HG02981 (cell line): Measurements from ENCODE around the gene NPIPA7.
"Not testable (repeated sequence)": the region's sequence is repeated elsewhere in the genome, so short reads cannot be mapped to it uniquely, and the experiment has no call there.

Experiments
- ATAC-seq: cut with Tn5 transposase; IDR thresholded peaks from one replicate; pipeline ENCODE4 v1.9.1; 2021; ENCODE audit warnings: mild to moderate bottlenecking, moderate library complexity; ENCODE audit not compliant: unreplicated experiment

NPIPA7 gene

DNA sequence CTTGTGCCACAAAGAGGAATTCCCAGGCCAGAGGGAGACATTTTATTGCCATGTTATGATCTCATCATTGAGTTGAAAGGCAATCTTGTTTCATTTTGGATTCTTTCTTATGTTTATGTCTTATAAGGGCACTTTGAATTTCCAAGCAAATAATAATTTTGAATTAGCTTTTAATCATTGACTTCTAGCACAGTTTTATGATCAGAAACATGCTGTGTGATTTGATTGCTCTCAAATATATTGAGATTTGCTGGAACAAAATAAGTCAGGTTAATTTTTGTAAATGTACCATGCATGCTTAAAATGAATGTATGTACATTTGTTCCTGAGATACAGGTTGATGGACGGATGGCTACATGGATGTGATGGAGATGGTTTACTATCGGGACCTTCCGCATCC is at the start of gene NPIPA7:
TSS of gene NPIPA7 (plus strand) at position 301 of the 400 bp plus-strand sequence. CDS start 105 bp downstream, outside the sequence.
- ATAC-seq: not testable (repeated sequence)

DNA sequence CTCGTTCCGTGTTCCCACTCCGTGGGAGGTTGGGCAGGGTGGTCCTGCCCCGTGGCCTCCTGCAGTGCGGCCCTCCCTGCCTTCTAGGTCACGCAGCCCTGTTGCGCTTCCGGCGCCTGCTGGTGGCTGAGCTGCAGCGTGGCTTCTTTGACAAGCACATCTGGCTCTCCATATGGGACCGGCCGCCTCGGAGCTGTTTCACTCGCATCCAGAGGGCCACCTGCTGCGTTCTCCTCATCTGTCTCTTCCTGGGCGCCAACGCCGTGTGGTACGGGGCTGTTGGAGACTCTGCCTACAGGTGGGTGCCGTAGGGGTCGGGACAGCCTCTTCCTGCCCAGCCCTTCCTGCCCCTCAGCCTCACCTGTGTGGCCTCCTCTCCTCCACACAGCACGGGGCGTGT is 47.5 kb upstream of the NPIPA7 start:
- not testable (repeated sequence) for ATAC-seq

- ATAC-seq: not testable (repeated sequence)
Measured at GRCh38 chr16:16357556-16357955, 21.4 kb upstream of the NPIPA7 start.

DNA sequence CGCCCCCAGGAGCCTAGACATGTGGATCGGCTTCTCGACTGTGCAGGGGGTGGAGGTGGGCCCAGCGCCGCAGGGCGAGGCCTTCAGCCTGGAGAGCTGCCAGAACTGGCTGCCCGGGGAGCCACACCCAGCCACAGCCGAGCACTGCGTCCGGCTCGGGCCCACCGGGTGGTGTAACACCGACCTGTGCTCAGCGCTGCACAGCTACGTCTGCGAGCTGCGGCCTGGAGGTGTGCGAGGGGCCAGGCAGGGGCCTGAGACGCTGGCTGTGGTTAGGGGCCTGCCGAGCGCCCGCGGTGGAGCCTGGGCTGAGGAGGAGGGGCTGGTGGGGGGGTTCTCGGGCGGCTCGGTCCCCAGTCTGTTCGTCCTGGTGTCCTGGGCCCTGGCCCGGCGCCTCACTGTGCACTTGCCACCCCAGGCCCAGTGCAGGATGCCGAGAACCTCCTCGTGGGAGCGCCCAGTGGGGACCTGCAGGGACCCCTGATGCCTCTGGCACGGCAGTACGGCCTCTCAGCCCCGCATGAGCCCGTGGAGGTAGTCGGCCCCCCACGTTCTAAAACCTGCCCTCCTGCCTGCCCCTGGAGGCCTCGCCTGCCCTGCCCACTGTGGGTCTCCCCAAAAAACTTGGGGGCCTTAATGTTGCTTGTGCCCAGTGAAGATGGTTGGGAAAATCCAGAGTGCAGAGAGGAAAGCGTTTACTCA is 20.2 kb upstream of the NPIPA7 start:
- not testable (repeated sequence) for ATAC-seq

- not testable (repeated sequence) for ATAC-seq
Measured at GRCh38 chr16:16363595-16363994, 15.3 kb upstream of the NPIPA7 start.

- not testable (repeated sequence) for ATAC-seq
Measured at GRCh38 chr16:16364100-16364499, 14.8 kb upstream of the NPIPA7 start.

GRCh38 chr16:16364701-16365100 is 14.2 kb upstream of the NPIPA7 start:
- ATAC-seq: not testable (repeated sequence)

GRCh38 chr16:16365319-16365718 is 13.6 kb upstream of the NPIPA7 start:
- not testable (repeated sequence) for ATAC-seq

GRCh38 chr16:16365851-16366250 is 13.1 kb upstream of the NPIPA7 start:
- ATAC-seq: not testable (repeated sequence)

DNA sequence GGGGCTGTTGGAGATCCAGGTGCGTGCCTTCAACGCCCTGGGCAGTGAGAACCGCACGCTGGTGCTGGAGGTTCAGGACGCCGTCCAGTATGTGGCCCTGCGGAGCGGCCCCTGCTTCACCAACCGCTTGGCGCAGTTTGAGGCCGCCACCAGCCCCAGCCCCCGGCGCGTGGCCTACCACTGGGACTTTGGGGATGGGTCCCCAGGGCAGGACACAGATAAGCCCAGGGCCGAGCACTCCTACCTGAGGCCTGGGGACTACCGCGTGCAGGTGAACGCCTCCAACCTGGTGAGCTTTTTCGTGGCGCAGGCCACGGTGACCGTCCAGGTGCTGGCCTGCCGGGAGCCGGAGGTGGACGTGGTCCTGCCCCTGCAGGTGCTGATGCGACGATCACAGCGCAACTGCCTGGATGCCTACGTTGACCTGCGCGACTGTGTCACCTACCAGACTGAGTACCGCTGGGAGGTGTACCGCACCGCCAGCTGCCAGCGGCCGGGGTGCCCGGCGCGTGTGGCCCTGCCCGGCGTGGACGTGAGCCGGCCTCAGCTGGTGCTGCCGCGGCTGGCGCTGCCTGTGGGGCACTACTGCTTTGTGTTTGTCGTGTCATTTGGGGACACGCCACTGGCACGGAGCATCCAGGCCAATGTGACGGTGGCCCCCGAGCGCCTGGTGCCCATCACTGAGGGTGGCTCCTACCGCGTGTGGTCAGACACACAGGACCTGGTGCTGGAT is 12.2 kb upstream of the NPIPA7 start:
- not testable (repeated sequence) for ATAC-seq

DNA sequence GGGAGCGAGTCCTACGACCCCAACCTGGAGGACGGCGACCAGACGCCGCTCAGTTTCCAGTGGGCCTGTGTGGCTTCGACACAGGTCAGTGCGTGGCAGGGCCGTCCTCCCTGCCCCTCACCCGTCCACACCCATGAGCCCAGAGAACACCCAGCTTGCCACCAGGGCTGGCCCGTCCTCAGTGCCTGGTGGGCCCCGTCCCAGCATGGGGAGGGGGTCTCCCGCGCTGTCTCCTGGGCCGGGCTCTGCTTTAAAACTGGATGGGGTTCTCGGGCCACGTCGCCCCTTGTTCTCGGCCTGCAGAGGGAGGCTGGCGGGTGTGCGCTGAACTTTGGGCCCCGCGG is 11.7 kb upstream of the NPIPA7 start:
- ATAC-seq: not testable (repeated sequence)

DNA sequence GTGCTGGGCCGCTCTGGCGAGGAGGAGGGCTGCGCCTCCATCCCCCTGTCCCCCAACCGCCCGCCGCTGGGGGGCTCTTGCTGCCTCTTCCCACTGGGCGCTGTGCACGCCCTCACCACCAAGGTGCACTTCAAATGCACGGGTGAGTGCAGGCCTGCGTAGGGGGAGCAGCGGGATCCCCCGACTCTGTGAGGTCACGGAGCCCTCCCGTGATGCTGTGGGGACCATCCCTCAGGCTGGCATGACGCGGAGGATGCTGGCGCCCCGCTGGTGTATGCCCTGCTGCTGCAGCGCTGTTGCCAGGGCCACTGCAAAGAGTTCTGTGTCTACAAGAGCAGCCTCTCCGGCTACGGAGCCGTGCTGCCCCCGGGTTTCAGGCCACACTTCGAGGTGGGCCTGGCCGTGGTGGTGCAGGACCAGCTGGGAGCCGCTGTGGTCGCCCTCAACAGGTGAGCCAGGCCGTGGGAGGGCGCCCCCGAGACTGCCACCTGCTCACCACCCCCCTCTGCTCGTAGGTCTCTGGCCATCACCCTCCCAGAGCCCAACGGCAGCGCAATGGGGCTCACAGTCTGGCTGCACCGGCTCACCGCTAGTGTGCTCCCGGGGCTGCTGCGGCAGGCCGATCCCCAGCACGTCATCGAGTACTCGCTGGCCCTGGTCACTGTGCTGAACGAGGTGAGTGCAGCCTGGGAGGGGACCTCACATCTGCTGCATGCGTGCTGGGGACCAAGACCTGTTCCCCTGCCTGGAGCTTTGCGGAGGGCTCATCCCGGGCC is 9.7 kb upstream of the NPIPA7 start:
- ATAC-seq: not testable (repeated sequence)

GRCh38 chr16:16371136-16371735 is 7.7 kb upstream of the NPIPA7 start:
- not testable (repeated sequence) for ATAC-seq

GRCh38 chr16:16374192-16374591 is 4.7 kb upstream of the NPIPA7 start:
- not testable (repeated sequence) for ATAC-seq

GRCh38 chr16:16399685-16400084 is 20.7 kb downstream of the NPIPA7 start:
- not testable (repeated sequence) for ATAC-seq

DNA sequence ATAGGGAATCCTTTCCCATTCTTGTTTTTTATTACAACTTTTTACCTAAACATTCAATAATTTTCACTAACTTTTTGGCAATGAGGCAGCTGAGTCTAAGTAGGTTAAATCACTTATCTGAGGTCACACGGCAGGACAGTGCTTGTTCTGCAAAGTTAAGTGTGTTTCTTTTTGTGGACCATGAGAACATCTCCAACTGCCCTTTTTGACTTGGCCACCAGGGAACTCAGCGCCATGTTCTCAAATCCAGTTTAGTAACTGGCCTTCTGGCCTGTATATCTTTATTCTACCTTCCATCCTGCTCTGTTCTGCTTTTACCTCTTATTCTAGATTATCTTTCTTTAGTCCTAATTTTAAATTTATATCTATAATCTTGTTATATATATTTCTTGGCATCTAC is 23.4 kb downstream of the NPIPA7 start:
- not testable (repeated sequence) for ATAC-seq

- ATAC-seq: not testable (repeated sequence)
Measured at GRCh38 chr16:16404283-16404682, 25.3 kb downstream of the NPIPA7 start.

GRCh38 chr16:16405421-16405820 is 26.5 kb downstream of the NPIPA7 start:
- ATAC-seq: not testable (repeated sequence)

GRCh38 chr16:16408430-16408829 is 29.5 kb downstream of the NPIPA7 start:
- ATAC-seq: not testable (repeated sequence)

- not testable (repeated sequence) for ATAC-seq
Measured at GRCh38 chr16:16413773-16414172, 34.8 kb downstream of the NPIPA7 start.

DNA sequence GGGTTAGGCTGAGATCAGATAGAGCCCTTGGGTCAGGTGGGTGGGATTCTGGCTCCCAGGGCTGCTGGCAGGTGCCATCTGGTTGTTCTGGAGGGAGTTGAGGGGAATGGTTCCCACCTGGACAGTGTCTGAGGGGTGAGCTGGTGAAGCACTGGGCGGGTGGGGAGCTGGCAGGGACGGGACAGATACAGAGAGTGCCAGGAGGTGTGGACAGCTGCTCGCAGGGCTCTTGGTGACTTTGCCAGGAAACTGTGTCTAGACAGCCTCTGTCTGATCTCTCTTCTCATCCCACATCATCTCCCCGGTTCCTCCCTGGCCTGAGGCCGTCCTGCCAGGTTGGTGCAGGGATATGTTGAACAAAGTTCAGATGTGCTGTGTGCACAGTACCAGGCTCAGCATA is 38.1 kb downstream of the NPIPA7 start:
- not testable (repeated sequence) for ATAC-seq
